HEK293T (cell line): Measurements from ENCODE around the gene CAPN5.

Source experiments
- CTCF ChIA-PET: fragments of 350-600 bp; formaldehyde crosslinking; extraction: SDS; loops from one replicate; lab custom pipeline; 2021; ENCODE audit warnings: antibody characterized with exemption, inconsistent platforms; lab: Yijun Ruan, JAX
- POLR2A ChIA-PET: fragments of 350-600 bp; formaldehyde crosslinking; extraction: SDS; loops from one replicate; lab custom pipeline; 2020; ENCODE audit warnings: antibody characterized with exemption, inconsistent platforms; lab: Yijun Ruan, JAX
- DNase-seq: peaks from one replicate; pipeline ENCODE4 v3.0.0; 2012; ENCODE audit warnings: mixed read lengths; ENCODE audit errors: extremely low spot score
- ARNT ChIP-seq: fragments of 450-650 bp; IDR thresholded peaks from 2 replicates; pipeline ENCODE4 v1.6.1; 2017; ENCODE audit warnings: mild to moderate bottlenecking
- BHLHE40 ChIP-seq: fragments of 450-650 bp; IDR thresholded peaks from 2 replicates; pipeline ENCODE4 v1.6.1; 2016; ENCODE audit warnings: mild to moderate bottlenecking, moderate library complexity, borderline replicate concordance
- CTBP1 ChIP-seq: fragments of 450-650 bp; IDR thresholded peaks from 2 replicates; pipeline ENCODE4 v1.6.1; 2016; ENCODE audit warnings: borderline replicate concordance
- ELF4 ChIP-seq: fragments of 450-650 bp; IDR thresholded peaks from 2 replicates; pipeline ENCODE4 v1.6.1; 2017; ENCODE audit warnings: antibody characterized with exemption
- FOXA1 ChIP-seq: fragments of 450-650 bp; IDR thresholded peaks from 2 replicates; pipeline ENCODE4 v1.6.1; 2016; ENCODE audit warnings: mild to moderate bottlenecking
- FOXK2 ChIP-seq: fragments of 450-650 bp; IDR thresholded peaks from 2 replicates; pipeline ENCODE4 v1.6.1; 2016; ENCODE audit warnings: mild to moderate bottlenecking
- FOXM1 ChIP-seq: fragments of 450-650 bp; IDR thresholded peaks from 2 replicates; pipeline ENCODE4 v1.6.1; 2017; ENCODE audit warnings: mild to moderate bottlenecking, borderline replicate concordance
- HDGF ChIP-seq: fragments of 450-650 bp; IDR thresholded peaks from 2 replicates; pipeline ENCODE4 v1.6.1; 2017; ENCODE audit warnings: antibody characterized with exemption, borderline replicate concordance
- L3MBTL2 ChIP-seq: fragments of 450-650 bp; conservative IDR thresholded peaks from 2 replicates; pipeline ENCODE4 v1.6.1; 2016; ENCODE audit warnings: mild to moderate bottlenecking
- LEF1 ChIP-seq: fragments of 450-650 bp; IDR thresholded peaks from 2 replicates; pipeline ENCODE4 v1.6.1; 2017; ENCODE audit warnings: mild to moderate bottlenecking, borderline replicate concordance
- NFRKB ChIP-seq: fragments of 450-650 bp; IDR thresholded peaks from 2 replicates; pipeline ENCODE4 v1.6.1; 2016; ENCODE audit warnings: mild to moderate bottlenecking, moderate library complexity
- SP1 ChIP-seq: fragments of 450-650 bp; IDR thresholded peaks from 2 replicates; pipeline ENCODE4 v1.6.1; 2017
- SUZ12 ChIP-seq: fragments of 450-650 bp; IDR thresholded peaks from 2 replicates; pipeline ENCODE4 v1.6.1; 2016; ENCODE audit warnings: mild to moderate bottlenecking
- TARDBP ChIP-seq: fragments of 450-650 bp; IDR thresholded peaks from 2 replicates; pipeline ENCODE4 v1.6.1; 2016
- ZNF384 ChIP-seq: fragments of 450-650 bp; IDR thresholded peaks from 2 replicates; pipeline ENCODE4 v1.6.1; 2016
- TF ChIP-seq, protein P1 (sequence below): fragments of 450-650 bp; IDR thresholded peaks from 2 replicates; pipeline ENCODE4 v1.6.1; 2016

CAPN5 gene

DNA sequence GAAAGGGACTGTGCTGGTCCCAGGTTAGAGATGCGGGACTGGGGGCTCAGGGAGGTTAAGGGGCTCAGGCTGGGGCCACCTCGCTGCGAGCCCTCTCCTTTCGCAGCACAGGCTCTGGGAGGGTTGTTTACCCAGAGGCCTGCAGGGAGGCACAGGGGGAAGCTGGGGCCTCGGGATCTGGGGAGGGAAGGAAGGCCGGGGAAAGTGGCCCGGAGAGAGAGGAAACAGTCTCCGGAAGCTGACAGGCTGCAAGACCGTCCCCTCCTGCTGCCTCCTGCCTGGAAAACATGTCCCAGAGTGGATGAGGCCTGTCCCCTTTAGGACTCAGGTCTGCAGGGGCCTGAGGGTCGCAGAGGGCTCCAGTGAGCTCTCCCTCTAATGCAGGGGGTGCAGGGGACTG, 106.7 kb downstream of the CAPN5 start:
- CTCF ChIA-PET = interaction anchor here (1.2 to 1.7 kb wide), 2 partner anchors 15 to 46 kb away, joined by 4 to 5 read pairs; no protein-coding TSS in a partner anchor
- no peak for DNase-seq
- POLR2A ChIA-PET = no interaction called here

DNA sequence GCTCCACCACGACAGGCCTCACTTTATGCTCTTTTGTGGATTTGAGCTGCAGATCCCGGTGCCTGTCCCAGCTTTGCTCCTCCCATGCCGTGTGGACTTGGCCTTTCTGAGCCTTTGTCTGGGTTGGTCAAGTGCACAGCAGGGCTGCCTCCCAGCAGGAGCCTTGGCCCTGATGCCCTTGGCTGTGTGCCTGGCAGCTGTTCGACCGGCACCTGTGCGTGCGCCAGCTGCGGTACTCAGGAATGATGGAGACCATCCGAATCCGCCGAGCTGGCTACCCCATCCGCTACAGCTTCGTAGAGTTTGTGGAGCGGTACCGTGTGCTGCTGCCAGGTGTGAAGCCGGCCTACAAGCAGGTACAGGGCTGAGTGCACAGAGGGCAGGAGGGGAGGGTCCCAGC, 107.8 kb downstream of the CAPN5 start:
- CTCF ChIA-PET = interaction anchor here (1.2 to 1.7 kb wide), 2 partner anchors 14 to 47 kb away, joined by 4 to 5 read pairs; no protein-coding TSS in a partner anchor
- no peak for TF ChIP-seq SUZ12
- TF ChIP-seq LEF1 = no peak
- TF ChIP-seq, protein P1, sequence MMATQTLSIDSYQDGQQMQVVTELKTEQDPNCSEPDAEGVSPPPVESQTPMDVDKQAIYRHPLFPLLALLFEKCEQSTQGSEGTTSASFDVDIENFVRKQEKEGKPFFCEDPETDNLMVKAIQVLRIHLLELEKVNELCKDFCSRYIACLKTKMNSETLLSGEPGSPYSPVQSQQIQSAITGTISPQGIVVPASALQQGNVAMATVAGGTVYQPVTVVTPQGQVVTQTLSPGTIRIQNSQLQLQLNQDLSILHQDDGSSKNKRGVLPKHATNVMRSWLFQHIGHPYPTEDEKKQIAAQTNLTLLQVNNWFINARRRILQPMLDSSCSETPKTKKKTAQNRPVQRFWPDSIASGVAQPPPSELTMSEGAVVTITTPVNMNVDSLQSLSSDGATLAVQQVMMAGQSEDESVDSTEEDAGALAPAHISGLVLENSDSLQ = no peak
- TF ChIP-seq TARDBP = no peak
- no peak for TF ChIP-seq BHLHE40
- no peak for TF ChIP-seq HDGF
- TF ChIP-seq ELF4 = no peak
- no peak for DNase-seq
- POLR2A ChIA-PET = no interaction called here

More for the DNA sequence above, 106.7 kb downstream of the CAPN5 start:
- no peak for TF ChIP-seq CTBP1
- TF ChIP-seq FOXK2 = no peak
- no peak for TF ChIP-seq ELF4
- TF ChIP-seq TARDBP = no peak
- TF ChIP-seq HDGF = no peak
- TF ChIP-seq, protein P1 = no peak
- TF ChIP-seq FOXM1 = no peak
- TF ChIP-seq SP1 = no peak
- no peak for TF ChIP-seq LEF1
- no peak for TF ChIP-seq NFRKB
- no peak for TF ChIP-seq SUZ12
- no peak for TF ChIP-seq ARNT
- TF ChIP-seq BHLHE40 = no peak
- TF ChIP-seq ZNF384 = no peak
- no peak for TF ChIP-seq L3MBTL2
- no peak for TF ChIP-seq FOXA1

DNA sequence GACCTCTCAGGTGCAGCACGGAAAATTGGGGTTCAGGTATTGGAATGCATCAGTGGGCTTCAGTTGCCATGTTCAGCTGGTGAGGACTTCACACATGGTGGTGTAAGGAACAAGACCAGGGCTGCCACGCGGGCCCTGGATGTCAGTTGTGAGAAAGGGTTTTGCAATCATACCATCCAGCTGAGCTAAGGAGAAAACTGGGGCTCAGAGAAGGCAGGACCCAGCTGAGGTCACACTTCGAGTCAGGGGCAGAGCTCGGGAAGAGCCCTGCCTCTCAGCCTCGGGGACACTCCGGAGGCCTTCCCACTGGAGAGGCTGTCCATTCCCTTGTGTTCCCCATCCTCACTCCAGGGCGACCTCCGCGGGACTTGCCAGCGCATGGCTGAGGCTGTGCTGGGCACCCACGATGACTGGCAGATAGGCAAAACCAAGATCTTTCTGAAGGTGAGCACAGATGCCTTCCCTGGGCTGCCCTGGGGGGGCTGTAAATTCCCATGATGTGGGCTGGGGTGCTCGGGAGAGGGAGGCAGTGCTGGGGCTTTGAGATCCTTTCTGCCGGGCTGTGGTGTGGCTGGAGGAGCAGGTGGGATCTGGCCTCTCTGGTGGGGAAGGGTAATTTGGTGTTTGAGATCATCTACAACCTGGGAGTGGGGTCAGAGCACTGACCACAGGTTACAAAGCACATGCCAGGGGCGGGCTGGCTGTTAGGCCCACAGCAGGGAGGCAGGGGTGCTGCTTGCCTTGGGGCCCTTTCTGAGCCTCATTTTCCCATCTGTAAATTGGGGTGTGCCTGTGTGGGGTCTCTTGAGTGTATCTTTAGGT, 108.5 kb downstream of the CAPN5 start:
- TF ChIP-seq NFRKB (no peak), FOXK2 (no peak), ARNT (no peak), CTBP1 (no peak), BHLHE40 (no peak), LEF1 (no peak), ZNF384 (no peak), SP1 (no peak), HDGF (no peak), TARDBP (no peak), FOXA1 (no peak), L3MBTL2 (no peak), FOXM1 (no peak), SUZ12 (no peak), ELF4 (no peak)
- TF ChIP-seq, protein P1 = no peak
- ChIA-PET CTCF (interaction anchor here (1.7 kb wide), 1 partner anchor 48 kb away, joined by 5 read pairs; no protein-coding TSS in a partner anchor), POLR2A (no interaction called here)
- DNase-seq = no peak
